Subcutaneous adipose tissue (tissue), 4 donors: ENCODE results near the gene FOXN4. TPM values are rescaled to one million over a fixed set of nuclear protein-coding genes. Genes with fewer than 3 reads are reported as not detected.

ENCODE experiments used
- total RNA-seq, 4 donors: library from RNA; depleted of rRNA; stranded (reverse); fragments of >200 nt; gene quantifications; one replicate each; pipeline ENCODE4 v1.1.0, GENCODE V29; 2016
- TF ChIP-seq, protein P1 (sequence below): fragments of 450-650 bp; IDR thresholded peaks from one replicate; pipeline ENCODE4 v1.5.1; 2016; ENCODE audit warnings: low read depth, mild to moderate bottlenecking, control low read depth, antibody characterized with exemption, moderate library complexity

The FOXN4 gene, protein sequence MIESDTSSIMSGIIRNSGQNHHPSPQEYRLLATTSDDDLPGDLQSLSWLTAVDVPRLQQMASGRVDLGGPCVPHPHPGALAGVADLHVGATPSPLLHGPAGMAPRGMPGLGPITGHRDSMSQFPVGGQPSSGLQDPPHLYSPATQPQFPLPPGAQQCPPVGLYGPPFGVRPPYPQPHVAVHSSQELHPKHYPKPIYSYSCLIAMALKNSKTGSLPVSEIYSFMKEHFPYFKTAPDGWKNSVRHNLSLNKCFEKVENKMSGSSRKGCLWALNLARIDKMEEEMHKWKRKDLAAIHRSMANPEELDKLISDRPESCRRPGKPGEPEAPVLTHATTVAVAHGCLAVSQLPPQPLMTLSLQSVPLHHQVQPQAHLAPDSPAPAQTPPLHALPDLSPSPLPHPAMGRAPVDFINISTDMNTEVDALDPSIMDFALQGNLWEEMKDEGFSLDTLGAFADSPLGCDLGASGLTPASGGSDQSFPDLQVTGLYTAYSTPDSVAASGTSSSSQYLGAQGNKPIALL
- total RNA-seq, result not detected

DNA sequence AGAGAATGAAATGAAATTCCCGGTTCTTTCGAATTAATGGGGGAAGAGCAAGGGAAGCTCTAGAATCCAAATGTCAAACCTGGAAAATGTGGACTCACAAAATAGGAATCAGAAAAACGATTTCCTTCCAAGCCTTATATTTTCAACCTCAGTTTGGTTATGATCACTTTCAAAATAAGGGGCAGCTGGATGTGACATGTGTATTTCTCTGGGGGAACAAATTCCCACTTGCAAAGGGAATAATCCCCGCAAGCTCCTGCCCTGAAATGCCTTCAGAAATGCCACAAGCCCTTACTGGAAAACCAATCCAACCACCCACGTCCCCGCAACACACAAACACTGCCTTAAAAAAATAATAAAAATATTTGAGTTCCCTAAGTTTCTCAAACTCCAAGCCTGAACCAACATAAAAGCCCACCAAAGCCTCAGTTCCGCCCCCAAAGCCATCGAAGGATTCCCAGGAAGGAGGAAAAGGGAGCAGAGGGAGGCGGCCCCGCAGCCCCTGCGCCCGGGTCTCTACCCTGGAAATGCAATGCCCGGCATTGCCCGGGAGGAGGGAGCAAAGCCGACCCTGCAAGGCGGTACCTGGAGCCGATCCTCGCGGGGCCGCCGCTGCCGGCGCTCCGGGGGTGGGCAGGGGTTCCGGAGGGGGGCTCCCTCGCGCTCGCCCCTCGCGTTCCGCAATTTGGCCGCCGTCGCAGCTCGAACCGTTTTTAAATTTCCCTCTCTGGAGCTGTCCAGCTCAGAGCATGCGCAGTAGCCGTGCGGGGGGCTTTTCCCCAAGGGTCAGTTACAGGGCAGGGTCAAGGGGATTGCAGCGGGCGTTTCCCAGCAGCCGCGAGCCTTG is at the start of gene FOXN4:
Gene FOXN4, minus strand, starts transcription at position 751 of the 847 bp plus-strand sequence. CDS start 963 bp downstream, outside the sequence.
- TF ChIP-seq, protein P1, sequence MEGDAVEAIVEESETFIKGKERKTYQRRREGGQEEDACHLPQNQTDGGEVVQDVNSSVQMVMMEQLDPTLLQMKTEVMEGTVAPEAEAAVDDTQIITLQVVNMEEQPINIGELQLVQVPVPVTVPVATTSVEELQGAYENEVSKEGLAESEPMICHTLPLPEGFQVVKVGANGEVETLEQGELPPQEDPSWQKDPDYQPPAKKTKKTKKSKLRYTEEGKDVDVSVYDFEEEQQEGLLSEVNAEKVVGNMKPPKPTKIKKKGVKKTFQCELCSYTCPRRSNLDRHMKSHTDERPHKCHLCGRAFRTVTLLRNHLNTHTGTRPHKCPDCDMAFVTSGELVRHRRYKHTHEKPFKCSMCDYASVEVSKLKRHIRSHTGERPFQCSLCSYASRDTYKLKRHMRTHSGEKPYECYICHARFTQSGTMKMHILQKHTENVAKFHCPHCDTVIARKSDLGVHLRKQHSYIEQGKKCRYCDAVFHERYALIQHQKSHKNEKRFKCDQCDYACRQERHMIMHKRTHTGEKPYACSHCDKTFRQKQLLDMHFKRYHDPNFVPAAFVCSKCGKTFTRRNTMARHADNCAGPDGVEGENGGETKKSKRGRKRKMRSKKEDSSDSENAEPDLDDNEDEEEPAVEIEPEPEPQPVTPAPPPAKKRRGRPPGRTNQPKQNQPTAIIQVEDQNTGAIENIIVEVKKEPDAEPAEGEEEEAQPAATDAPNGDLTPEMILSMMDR, result no peak

DNA sequence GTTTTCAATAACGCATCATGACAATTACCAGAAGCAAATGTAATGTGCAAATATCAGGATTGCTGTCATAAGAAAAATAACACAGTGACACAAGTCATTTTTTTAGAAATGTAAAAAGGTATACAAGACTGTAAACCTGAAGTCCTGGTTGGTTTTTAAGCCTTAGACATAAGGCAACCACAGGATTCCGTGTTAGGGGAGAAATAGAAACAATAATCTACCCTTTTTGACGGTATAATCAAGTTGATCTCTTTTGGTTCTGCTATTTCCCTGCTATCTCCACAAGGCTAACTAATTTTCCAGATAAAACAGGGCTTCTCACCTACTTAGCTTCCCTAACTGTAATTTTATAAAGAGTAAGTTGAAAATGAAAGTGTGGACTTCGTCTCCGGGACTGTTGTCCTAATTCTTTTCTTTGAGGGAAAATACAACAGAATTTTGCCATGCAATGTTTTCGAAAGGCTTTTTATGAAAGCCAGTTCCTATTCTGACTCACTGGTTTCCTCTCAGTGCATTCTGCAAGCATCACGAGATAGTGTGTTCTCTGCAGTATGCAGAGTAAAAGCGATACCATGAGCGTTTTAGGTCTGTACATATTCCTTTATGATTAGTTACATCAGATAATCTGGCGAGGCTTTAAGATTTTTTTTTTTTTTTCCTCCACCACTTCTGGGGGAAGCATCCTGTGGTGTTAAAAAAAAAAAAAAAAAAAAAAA is 49.2 kb upstream of the FOXN4 start:
- TF ChIP-seq, protein P1, result no peak

DNA sequence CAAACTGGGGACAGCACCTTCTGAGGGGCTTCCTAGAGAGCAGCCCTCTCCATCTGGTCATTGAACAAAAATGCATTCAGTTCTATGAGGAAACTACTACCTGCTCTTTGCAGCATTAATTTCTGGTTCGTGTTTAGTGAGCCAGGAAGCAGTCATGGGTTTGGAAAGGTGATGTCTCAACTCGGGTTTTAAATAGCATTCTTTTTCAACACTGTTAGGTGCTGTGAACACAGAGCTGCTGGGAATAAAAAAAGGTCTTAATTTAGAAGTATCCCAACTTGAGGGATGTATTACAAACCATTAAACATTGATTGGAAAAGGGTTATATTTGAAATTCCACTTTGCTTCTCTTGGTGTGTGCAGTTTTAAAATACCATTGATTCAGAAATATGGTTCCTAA is 47.9 kb upstream of the FOXN4 start:
- TF ChIP-seq, protein P1, result no peak

DNA sequence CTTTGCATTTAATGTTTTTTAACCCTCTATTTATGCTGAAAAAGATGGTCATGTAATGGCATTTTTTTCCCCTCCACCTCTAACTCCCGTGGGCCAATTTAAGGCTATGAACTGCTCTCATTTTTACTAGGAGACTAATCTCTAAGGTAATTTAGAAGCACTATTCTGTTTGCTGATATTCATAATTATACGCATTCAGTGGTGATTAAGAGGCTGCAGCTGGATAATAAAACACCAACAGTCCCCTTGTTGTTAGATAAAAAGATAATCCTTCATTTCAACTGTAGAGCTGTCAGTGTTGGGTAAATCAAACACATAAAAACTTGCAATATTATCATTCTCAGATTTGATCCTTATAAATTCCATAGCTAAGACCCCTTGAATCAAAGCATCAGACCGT is 47.5 kb upstream of the FOXN4 start:
- TF ChIP-seq, protein P1, result no peak

DNA sequence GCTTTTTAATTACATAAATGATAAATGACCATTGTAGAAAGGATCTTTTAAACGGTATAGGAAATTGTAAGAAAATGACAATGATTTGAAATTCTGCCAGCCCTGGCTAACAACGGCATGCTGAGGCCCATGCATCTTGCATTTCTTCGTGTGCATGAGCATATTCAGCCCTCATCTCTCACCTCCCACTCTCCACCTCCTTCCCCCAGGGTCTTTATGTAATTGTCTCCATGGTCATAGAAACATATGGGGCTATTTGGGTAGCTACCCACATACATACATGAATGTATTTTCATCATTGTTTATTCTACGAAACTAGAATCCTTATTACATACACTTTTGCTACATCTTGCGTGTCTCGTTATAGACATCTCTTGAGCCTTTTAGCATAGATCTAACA is 43.1 kb upstream of the FOXN4 start:
- TF ChIP-seq, protein P1, result no peak

DNA sequence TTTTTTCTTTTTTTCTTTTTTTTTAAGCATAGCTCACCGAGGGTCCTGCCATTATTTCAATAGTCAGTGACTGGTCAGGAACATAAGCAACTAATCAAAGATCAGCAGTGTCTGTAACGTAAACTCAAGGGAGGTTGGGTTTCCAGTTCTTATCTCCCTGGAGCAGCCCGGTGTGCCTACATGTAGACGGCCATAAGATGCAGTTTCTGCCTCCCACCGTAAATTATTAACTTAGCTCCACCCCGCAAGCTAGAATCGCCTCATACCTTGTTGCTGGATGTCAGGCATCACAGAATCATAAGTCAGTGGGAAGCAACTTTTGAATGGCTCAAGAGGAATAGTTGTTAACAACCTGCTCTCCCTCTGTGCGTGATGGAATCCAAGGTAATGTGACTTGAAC is 38.5 kb upstream of the FOXN4 start, which contains the start of gene MYO1H:
Gene MYO1H, plus strand, starts transcription at position 312 of the 400 bp plus-strand sequence. Its CDS starts 61 bp downstream, at position 373.
- TF ChIP-seq, protein P1, result no peak
